ENCODE data around the gene ZNF260. TPM values are rescaled to one million over a fixed set of nuclear protein-coding genes. Genes with fewer than 3 reads are reported as not detected.
A peak's percentile ranks its signal among the peaks of the same experiment; 100 is the strongest.

The ZNF260 gene
- total RNA-seq, 1 donor from 2014 or later, result 45.4 TPM

DNA sequence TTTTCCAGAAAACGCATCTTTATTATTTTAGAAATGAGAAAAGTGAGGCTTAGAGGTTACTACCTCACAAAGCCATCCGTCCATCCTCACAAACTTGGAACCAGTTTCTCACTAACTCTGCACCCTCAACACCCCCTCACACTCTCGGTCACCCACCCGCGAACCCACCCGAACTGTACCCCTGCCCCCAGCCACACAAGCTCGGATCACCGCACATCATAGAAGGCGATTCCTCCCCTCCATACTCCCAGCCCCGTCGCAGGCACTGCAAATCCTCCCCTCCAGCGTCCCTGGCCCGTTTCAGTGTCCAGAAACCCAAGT, 238 bp downstream of the ZNF260 start:
- Mint-ChIP-seq H3K4me3 (ENCODE audit: low read depth) (peak overlapping the region; percentile 97), H3K9me3 (ENCODE audit: low read depth) (peaks cover 21% of the 10 kb centered on the region), H3K27me3 (no peaks in the 10 kb centered on the region), H3K27ac (peak overlapping the region; percentile 100), H3K36me3 (ENCODE audit: insufficient read depth) (peaks cover 56% of the 10 kb centered on the region), H3K4me1 (ENCODE audit: low read depth) (peaks cover 8% of the 10 kb centered on the region)
- DNase-seq (ENCODE audit: low spot score, unreplicated experiment), result no peak
- TF ChIP-seq CTCF (IDR thresholded peaks at IDR 0.05; ENCODE audit: unreplicated experiment), result no peak

GRCh38 chr19:36527341-36527740, 730 bp downstream of the ZNF260 start:
- Mint-ChIP-seq H3K27ac (peak overlapping the region; percentile 100), H3K9me3 (ENCODE audit: low read depth) (peaks cover 24% of the 10 kb centered on the region), H3K4me3 (ENCODE audit: low read depth) (peak overlapping the region; percentile 97), H3K36me3 (ENCODE audit: insufficient read depth) (peaks cover 55% of the 10 kb centered on the region), H3K27me3 (no peaks in the 10 kb centered on the region), H3K4me1 (ENCODE audit: low read depth) (peaks cover 8% of the 10 kb centered on the region)
- DNase-seq (ENCODE audit: low spot score, unreplicated experiment), result no peak
- TF ChIP-seq CTCF (IDR thresholded peaks at IDR 0.05; ENCODE audit: unreplicated experiment), result no peak

DNA sequence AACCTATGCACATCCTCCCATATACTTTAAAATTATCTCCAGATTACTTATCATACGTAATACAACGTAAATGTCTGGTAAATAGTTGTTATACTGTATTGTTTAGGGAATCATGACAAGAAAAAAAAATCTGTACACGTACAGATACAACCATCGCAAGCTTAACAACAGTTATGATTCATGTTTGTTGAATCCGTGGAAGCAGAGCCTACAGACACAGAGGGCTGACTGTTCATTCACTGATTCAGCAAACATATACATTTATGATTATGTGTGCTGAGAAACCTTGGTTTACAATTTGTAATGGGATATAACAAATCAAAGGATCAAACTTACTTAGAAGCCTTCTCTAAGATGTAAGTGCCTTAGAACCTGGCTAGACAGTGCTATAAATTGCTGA, 1.5 kb downstream of the ZNF260 start:
- no peak for TF ChIP-seq CTCF (IDR thresholded peaks at IDR 0.05; ENCODE audit: unreplicated experiment)
- peak overlapping the region; percentile 97 for H3K4me3 Mint-ChIP-seq (ENCODE audit: low read depth)
- peaks cover 57% of the 10 kb centered on the region for H3K36me3 Mint-ChIP-seq (ENCODE audit: insufficient read depth)
- peak overlapping the region; percentile 83 for H3K27ac Mint-ChIP-seq
- H3K9me3 Mint-ChIP-seq (ENCODE audit: low read depth), result peaks cover 24% of the 10 kb centered on the region
- DNase-seq (ENCODE audit: low spot score, unreplicated experiment), result no peak
- H3K4me1 Mint-ChIP-seq (ENCODE audit: low read depth), result peaks cover 8% of the 10 kb centered on the region
- no peaks in the 10 kb centered on the region for H3K27me3 Mint-ChIP-seq

- no peak for TF ChIP-seq CTCF (IDR thresholded peaks at IDR 0.05; ENCODE audit: unreplicated experiment)
- Mint-ChIP-seq H3K27me3 (no peaks in the 10 kb centered on the region), H3K4me1 (ENCODE audit: low read depth) (peaks cover 8% of the 10 kb centered on the region), H3K36me3 (ENCODE audit: insufficient read depth) (peaks cover 70% of the 10 kb centered on the region), H3K4me3 (ENCODE audit: low read depth) (peak overlapping the region; percentile 10), H3K27ac (peak overlapping the region; percentile 79), H3K9me3 (ENCODE audit: low read depth) (peaks cover 25% of the 10 kb centered on the region)
- DNase-seq (ENCODE audit: low spot score, unreplicated experiment), result no peak
Measured at GRCh38 chr19:36524617-36525016, 3.5 kb downstream of the ZNF260 start.

DNA sequence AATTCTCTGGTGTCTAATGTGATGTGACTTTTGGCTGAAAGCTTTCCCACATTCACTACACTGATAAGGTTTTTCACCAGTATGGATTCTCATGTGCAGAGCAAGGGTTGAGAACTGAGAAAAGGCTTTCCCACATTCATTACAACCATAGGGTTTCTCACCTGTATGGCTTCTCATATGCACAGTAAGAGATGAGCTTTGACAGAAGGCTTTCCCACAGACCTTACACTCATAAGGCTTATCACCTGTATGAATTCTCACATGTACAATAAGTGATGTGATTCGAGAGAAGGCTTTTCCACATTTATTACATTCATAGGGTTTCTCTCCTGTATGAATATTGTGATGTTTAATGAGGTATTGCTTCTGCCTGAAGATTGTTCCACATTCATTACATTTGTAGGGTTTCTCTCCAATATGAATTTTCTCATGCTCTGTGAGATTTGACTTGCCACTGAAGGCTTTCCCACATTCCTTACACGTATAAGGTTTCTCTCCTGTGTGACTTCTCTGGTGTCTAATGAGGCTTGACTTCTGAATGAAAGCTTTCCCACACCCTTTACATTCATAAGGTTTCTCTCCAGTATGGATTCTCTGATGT, 14.0 kb downstream of the ZNF260 start:
- H3K4me1 Mint-ChIP-seq (ENCODE audit: low read depth), result no peaks in the 10 kb centered on the region
- peak overlapping the region; percentile 76 for H3K27ac Mint-ChIP-seq
- H3K36me3 Mint-ChIP-seq (ENCODE audit: insufficient read depth), result peaks cover 76% of the 10 kb centered on the region
- H3K27me3 Mint-ChIP-seq, result no peaks in the 10 kb centered on the region
- DNase-seq (ENCODE audit: low spot score, unreplicated experiment), result no peak
- TF ChIP-seq CTCF (IDR thresholded peaks at IDR 0.05; ENCODE audit: unreplicated experiment), result no peak
- H3K4me3 Mint-ChIP-seq (ENCODE audit: low read depth), result no peak overlapping the region
- peaks cover 56% of the 10 kb centered on the region for H3K9me3 Mint-ChIP-seq (ENCODE audit: low read depth)

Data from progenitor cell of endocrine pancreas (in vitro differentiated cells).